GM18951 (cell line): ENCODE results near the gene PLEKHO1.
"Not testable (repeated sequence)": the region's sequence is repeated elsewhere in the genome, so short reads cannot be mapped to it uniquely, and the experiment has no call there.

ENCODE experiments used
- POLR2A ChIP-seq: IDR thresholded peaks from 4 replicates; pipeline ENCODE4 v1.6.1; 2011; ENCODE audit warnings: mild to moderate bottlenecking; ENCODE audit not compliant: insufficient read length, insufficient read depth; ENCODE audit errors: extremely low read depth
- in situ Hi-C: fragments of 300-500 bp; cut with MboI; formaldehyde crosslinking; loops from one replicate; pipeline ENCODE4 v1.12.0; 2022; ENCODE audit warnings: low sequenced_read_pairs, mixed read lengths, inconsistent platforms; ENCODE audit not compliant: unreplicated experiment

Gene PLEKHO1

GRCh38 chr1:150196417-150196816, 46.7 kb downstream of the PLEKHO1 start:
- in situ Hi-C loops: no loop called here
- no peak for TF ChIP-seq POLR2A

DNA sequence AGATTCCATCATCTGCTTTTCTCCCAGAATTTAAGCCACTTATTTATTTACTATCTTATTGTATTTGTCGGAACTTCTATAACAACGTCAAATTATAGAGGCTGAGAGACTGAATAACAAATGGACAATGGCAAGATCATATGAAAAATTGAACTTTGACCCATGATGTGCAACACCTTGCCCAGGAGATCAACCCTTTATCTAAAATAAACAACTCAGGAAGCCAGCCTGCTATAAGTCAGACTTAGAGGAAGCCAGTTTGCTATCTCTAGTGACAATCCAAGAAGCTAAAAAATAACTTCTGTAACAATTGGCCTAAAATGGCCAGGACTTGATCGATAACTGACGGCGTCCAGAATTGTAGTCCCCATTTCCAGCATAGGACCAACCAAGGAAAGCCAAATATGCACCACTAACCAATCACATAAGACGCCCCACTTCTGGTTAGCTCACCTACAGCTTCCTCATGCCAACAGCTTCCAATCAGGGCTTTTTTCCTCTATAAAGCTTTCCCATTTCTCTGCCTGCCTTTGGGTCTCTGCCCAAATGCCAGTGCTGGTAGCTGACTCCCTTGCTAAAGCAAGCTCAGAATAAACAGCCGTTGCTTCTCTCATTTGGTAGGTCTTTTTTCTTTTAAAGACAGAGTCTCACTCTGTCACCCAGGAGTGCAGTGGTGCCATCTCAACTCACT, 57.7 kb downstream of the PLEKHO1 start:
- no peak for TF ChIP-seq POLR2A
- in situ Hi-C loops: no loop called here

GRCh38 chr1:150208460-150208859, 58.7 kb downstream of the PLEKHO1 start:
- in situ Hi-C loops: not testable (repeated sequence)
